Activated effector memory CD4-positive, alpha-beta T cell treated with Interleukin-2 at 50 U/mL for 16 hours (primary cell): ENCODE data around the gene C14orf93.

ENCODE experiments used
- DNase-seq: peaks from one replicate; pipeline ENCODE4 v3.0.0-alpha.2; 2020

The C14orf93 gene

GRCh38 chr14:23045419-23046357, 35.7 kb upstream of the C14orf93 start:
- no peak for DNase-seq

DNA sequence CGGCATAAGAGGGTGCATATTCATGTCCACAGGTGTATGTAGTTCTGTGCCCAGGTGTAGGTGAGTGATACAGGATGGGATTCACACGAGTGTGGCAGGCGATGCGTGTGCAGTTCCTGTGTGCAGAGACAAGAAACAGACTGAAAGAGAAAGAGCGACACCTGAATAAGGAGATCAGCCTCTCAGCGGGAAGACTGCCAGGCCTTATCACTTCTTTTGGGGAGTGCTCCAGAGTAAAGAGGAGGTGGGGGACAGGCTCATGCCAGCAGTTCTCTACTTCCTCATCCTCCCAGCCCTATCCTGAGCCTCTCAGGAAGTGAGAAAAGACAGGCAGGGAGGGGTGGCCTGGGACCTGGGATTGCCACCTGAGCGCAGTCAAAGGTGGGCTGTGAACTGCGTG, 34.9 kb upstream of the C14orf93 start:
- no peak for DNase-seq

DNA sequence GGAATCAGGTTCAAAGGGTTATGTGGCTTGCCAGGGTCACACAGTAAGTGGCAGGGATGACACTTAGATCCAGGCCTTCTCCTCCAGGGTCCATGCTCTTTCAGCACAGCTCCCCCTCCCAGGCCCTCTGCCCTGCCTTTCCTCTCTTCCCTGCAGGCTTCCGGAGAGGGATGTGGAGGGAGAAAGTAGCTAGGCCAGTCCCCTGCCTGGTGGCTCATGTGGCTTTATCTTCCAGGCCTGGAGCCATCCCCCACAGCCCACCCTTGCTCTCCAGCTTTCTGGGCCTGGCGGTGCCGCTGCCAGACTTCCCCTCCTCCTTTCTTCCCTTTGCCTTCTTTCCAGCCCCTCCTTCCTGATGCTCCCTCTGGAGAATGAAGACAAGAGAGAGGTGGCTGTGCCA, 33.8 kb upstream of the C14orf93 start:
- no peak for DNase-seq

- no peak for DNase-seq
Observed at GRCh38 chr14:23043145-23043544, 33.2 kb upstream of the C14orf93 start.

GRCh38 chr14:23042162-23042965, 32.4 kb upstream of the C14orf93 start, which contains the start of gene PSMB11:
Gene PSMB11 (plus strand): TSS chr14:23042212. CDS start chr14:23042226, 14 bp downstream.
- no peak for DNase-seq

GRCh38 chr14:23041729-23042128, 31.8 kb upstream of the C14orf93 start:
- no peak for DNase-seq

DNA sequence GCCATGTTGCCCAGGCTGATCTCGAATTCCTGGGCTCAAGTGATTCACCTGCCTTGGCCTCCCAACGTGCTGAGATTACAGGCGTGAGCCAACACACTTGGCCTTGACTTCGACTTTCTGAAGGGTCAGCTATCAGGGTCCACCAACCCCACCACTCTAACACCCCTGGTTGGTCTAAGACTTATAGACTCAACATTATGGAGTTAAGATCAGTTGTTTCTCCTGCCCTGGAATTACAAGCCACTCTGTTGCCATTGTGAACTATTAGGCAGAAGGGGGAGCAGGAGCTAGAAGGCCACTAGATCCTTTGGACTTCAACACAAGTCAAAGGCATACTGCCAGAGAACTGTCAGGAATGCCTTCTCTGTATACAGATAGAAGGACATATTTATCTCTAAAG, 30.2 kb upstream of the C14orf93 start:
- no peak for DNase-seq

GRCh38 chr14:23035303-23036144, 25.6 kb upstream of the C14orf93 start:
- DNase-seq, result no peak

- DNase-seq, result peak; percentile 81
Observed at GRCh38 chr14:23034498-23035302, 24.8 kb upstream of the C14orf93 start, which contains the start of gene PSMB5. Gene PSMB5 (minus strand): TSS chr14:23034900. CDS start chr14:23034881, 19 bp downstream.

DNA sequence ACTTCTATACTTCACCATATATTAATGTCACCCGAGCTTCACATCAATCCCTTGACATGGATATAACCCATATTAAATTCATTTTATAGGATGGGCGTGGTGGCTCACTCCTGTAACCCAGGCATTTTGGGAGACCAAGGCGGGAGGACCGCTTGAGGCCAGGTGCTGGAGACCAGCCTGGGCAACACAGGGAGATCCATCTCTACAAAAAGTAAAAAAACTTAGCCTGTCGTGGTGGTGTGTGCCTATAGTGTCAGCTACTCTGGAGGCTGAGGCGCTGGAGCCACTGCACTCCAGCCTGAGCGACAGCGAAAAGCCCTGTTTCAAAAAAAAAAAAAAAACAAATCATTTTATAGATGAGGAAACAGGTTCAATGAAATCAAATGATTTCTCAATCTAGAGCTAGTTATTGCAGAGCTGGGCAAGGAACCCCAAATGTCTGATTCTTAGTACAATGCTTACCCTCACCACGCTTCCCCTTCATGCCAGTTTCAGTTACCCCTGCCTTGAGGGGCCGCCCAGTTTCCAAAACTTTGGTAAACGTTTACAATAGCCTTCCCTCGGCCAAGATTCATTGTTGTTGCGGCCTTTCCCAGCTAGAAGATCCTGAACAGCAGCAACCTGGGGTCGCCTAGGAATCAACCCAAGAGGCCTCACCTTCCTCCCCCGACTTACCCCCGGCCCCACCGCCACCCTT, 24.0 kb upstream of the C14orf93 start:
- no peak for DNase-seq

DNA sequence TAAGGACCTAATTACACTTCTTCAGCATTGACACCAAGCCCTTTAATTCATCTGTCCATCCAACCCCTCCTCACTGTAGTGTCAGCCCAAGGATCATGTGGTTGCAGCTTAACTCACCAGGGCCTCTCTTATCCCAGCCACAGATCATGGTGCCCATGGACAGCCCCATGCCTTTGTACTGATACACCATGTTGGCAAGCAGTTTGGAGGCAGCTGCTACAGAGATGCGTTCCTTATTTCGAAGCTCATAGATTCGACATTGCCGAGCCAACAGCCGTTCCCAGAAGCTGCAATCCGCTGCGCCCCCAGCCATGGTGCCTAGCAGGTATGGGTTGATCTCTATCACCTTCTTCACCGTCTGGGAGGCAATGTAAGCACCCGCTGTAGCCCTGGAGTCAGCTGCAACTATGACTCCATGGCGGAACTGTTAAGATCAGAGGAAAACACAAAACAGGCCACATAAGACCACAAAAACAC, 23.3 kb upstream of the C14orf93 start:
- DNase-seq, result no peak

GRCh38 chr14:23030936-23031335, 21.0 kb upstream of the C14orf93 start:
- DNase-seq, result no peak

- DNase-seq, result no peak
Observed at GRCh38 chr14:23028799-23029198, 18.9 kb upstream of the C14orf93 start.

- no peak for DNase-seq
Observed at GRCh38 chr14:23025151-23025814, 15.3 kb upstream of the C14orf93 start.

- no peak for DNase-seq
Observed at GRCh38 chr14:23024612-23025075, 14.7 kb upstream of the C14orf93 start.

DNA sequence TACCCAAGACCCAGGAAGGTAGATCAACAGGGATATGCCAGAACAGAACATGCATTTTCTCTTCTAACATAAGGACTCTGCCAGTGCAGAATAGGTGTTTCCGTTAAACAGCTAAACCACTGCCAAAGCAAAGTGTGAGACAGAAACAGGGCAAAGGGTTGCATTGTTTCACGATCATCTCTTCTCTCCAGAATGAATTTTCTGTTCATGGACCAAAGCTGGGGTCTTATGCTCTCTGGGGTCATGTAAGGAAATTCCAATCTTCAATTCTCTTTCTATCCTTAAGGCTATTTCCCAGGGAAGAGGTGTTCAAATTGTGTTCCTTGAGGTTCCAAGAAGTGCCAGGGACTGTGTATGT, 13.8 kb upstream of the C14orf93 start:
- DNase-seq, result no peak

DNA sequence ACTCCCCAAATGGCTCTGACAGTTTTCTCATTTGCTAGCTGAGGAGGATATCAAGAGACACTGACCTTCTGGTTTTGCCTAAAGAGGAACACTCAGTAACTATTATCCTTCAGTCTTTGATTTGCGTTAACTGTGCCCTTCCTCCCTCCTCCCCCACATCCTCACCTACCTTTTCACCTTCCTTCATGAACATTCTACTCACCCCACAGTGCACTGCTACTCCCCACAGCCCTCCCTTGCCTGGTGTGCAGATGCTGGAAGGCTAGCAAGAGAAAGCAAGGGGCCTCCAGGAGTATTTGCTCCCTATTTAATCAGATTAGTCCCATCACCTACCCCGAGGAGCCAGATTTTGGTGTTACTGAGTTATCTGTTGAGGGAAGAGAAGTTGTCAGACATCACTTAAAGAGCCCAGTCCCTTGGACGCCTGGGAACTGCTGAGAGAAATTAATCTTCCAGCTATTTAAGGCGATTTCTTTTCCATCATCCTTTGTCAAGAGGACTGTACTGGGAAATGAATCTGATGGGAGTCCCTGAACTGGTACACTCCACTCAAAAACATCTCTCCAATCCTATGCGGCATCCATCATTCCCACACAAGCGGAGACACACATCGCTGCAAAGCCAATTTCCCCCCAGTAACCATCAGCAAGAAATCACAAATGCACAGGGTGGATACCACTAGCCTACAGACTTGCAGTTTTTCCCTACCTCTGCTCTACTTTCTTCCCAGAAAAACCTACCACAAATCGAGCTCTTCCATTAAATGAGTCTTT, 13.3 kb upstream of the C14orf93 start:
- no peak for DNase-seq

- DNase-seq, result no peak
Observed at GRCh38 chr14:23021889-23022442, 12.0 kb upstream of the C14orf93 start.

DNA sequence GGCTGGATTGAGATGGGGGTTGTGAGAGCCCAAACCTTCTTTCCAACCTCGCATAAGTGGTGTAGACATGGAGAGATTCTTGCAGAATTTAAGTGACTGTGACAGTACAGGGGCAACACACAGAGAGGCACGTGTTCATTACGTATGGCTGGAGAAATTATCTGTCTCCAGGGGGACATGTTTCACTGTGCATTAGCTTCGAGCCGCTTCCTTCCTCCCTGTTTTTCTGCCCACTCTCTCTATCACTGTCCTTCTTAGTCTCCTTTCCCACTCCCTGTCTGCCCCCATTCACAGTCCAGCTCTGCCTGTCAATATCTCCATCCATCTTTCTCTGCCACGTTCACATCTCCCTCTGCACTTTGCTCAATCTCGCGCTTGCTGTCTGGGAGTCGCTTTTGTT, 11.5 kb upstream of the C14orf93 start:
- no peak for DNase-seq
